Measurements from ENCODE around the gene KLHL1.

KLHL1 gene

DNA sequence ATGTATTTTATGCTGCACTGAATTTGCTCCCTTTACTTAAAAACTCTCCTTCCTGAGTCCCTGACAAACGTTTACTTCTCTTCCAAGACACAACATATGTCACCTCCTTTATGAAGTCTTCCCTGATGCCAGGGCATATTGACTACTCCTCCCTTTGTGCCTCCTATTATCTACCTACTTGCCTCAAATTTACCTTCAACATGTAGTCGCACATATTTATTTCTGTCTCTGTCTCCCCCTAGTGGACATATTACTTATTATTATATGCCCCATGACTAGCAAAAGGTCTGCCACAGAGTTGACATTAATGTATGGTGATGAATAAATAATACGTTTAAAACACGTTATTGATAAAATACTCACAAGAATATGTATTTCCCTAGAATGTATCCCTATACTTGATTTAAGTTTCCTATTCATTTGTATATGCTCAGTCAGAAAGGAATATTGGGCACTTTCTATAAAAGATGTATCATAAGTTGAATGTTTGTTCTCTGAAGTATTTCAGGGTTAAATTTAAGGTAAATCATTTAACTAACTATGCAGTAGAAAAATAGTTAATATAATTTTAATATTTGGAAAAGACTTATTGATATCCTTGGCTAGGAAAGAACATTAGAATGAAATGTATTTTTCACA, 250.9 kb downstream of the KLHL1 start:
- H3K4me1 Mint-ChIP-seq (ENCODE audit: low read depth), result no peaks in the 10 kb centered on the region
- H3K27me3 Mint-ChIP-seq, result no peaks in the 10 kb centered on the region
- peaks cover 7% of the 10 kb centered on the region for H3K9me3 Mint-ChIP-seq
- no peak overlapping the region for H3K27ac Mint-ChIP-seq
- H3K36me3 Mint-ChIP-seq (ENCODE audit: low read depth), result no peaks in the 10 kb centered on the region
- H3K4me3 Mint-ChIP-seq, result no peak overlapping the region

DNA sequence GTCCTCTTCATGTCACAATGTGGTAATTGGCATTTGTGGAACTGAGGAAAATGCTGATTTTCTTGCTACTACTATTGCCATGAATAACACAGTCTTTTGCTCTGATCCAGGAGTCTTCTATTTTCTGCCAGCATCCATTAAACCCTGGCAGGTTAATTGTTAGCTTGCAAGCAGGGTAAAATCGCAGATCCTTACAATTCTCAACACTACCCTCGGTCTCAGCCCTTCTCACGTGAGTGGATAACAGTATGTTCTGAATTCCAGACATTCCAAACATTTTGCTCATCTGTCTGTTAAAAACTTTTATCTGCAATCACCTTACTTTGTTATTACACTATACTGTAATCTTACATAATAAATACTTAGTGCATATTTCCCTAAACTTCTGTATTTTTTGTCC, 251.9 kb downstream of the KLHL1 start:
- Mint-ChIP-seq H3K27ac (no peak overlapping the region), H3K27me3 (no peaks in the 10 kb centered on the region), H3K9me3 (peaks cover 7% of the 10 kb centered on the region), H3K36me3 (ENCODE audit: low read depth) (no peaks in the 10 kb centered on the region), H3K4me3 (no peak overlapping the region), H3K4me1 (ENCODE audit: low read depth) (no peaks in the 10 kb centered on the region)

DNA sequence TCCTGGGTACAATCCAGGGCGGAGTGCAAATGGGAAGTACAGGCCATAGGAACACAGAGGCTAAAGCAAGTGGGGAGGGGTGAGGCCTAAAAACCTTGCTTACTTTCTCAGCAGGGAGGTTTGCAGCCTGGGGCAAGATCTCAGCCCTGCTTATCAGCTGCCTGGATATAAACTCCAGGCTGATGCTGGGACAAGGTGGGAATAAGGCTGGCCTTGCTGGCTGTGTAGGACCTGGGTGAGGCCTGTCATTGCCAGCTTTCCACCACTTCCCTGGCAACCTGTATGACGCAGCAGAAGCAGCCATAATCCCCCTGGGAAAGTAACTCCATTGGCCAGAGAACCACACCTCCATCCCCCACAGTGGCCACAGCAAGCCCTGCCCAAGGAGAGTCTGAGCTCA, 279.7 kb downstream of the KLHL1 start:
- Mint-ChIP-seq H3K9me3 (peaks cover 23% of the 10 kb centered on the region), H3K36me3 (ENCODE audit: low read depth) (no peaks in the 10 kb centered on the region), H3K4me3 (no peak overlapping the region)

DNA sequence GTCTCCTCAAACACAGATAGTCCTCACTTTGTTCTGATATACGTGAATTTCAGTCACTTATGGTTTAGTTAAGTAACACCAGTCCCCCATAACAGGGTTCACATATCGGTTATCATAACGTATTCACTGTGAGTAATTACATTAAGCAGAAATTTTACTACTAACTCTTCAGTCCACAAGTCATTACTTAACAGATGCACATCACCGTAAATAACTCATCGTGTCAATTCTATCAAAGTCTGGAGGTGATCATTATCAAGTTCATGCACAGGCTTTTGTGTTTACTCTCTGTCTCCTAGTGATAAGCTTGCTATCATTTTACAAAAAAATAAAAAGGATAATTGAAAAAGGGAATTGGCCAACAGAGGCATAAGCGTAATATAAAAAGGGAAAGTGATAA, 288.1 kb downstream of the KLHL1 start:
- Mint-ChIP-seq H3K36me3 (ENCODE audit: low read depth) (no peaks in the 10 kb centered on the region), H3K4me1 (ENCODE audit: low read depth) (no peaks in the 10 kb centered on the region), H3K27me3 (no peaks in the 10 kb centered on the region), H3K4me3 (no peak overlapping the region), H3K27ac (no peak overlapping the region), H3K9me3 (peaks cover 4% of the 10 kb centered on the region)

More for the DNA sequence above, 279.7 kb downstream of the KLHL1 start:
- Mint-ChIP-seq H3K27ac (no peak overlapping the region), H3K4me1 (ENCODE audit: low read depth) (no peaks in the 10 kb centered on the region), H3K27me3 (no peaks in the 10 kb centered on the region)

DNA sequence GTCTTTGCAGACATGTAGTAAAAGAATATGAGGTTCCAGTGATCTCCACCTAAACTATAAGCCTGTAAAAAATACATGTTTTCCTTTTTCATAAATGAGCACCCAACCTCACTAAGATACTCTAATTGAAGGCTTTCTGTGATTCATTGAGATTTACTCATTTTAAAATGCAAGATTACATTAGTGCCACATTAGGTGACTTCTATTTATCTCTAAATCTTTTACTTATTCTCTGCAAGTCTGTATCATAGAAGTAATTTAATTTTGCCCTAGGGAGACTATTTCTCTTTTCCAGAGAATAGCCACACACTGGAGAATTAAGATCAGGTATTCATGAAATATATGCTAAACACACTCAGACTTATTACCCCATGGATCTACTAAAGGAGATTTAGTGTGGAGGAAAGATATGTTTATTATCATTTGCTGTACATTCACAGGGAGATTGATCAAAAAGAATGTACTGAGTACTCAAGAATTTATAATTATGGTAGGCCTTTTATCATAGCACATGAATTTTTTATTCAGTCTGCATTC, 290.9 kb downstream of the KLHL1 start:
- Mint-ChIP-seq H3K27me3 (no peaks in the 10 kb centered on the region), H3K4me1 (ENCODE audit: low read depth) (no peaks in the 10 kb centered on the region), H3K4me3 (no peak overlapping the region), H3K36me3 (ENCODE audit: low read depth) (no peaks in the 10 kb centered on the region), H3K9me3 (peaks cover 4% of the 10 kb centered on the region), H3K27ac (no peak overlapping the region)

DNA sequence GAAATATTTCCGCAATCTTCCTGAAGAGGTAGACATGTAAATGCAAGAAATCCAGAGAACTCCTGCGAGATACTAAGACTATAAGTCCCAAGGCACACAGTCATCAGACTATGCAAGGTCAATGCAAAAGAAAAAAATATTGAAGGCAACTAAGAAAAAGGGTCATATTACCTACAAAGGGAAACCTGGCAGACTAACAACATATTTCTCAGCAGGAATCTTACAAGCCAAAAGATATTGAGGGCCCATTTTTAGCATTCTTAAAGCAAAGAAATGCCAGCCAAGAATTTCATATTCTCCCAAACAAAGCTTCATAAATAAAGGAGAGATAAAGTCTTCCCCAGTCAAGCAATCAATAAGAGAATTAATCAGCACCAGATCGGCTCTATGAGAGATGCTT, 299.1 kb downstream of the KLHL1 start:
- Mint-ChIP-seq H3K27me3 (no peaks in the 10 kb centered on the region), H3K4me1 (ENCODE audit: low read depth) (no peaks in the 10 kb centered on the region), H3K27ac (no peak overlapping the region), H3K36me3 (ENCODE audit: low read depth) (no peaks in the 10 kb centered on the region), H3K4me3 (no peak overlapping the region), H3K9me3 (peaks cover 20% of the 10 kb centered on the region)

DNA sequence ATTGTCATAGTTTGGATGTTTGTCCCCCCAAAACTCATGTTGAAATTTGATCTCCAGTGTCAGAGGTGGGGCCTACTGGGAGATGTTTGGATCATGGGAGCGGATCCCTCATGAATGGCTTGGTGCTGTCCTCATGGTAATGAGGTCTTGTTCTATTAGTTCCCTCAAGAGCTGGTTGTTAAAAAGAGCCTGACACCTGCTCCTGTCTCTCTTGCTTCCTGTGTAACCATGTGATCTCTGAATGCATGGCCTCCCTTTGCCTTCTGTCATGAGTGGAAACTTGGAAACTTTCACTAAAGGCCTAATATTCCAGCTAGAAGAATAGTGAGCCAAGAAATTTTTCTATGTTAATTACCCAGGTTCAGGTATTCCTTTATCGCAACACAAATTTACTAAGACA, 312.0 kb downstream of the KLHL1 start:
- Mint-ChIP-seq H3K9me3 (peaks cover 5% of the 10 kb centered on the region), H3K27ac (no peak overlapping the region), H3K4me1 (ENCODE audit: low read depth) (no peaks in the 10 kb centered on the region), H3K27me3 (no peaks in the 10 kb centered on the region), H3K36me3 (ENCODE audit: low read depth) (no peaks in the 10 kb centered on the region), H3K4me3 (no peak overlapping the region)

DNA sequence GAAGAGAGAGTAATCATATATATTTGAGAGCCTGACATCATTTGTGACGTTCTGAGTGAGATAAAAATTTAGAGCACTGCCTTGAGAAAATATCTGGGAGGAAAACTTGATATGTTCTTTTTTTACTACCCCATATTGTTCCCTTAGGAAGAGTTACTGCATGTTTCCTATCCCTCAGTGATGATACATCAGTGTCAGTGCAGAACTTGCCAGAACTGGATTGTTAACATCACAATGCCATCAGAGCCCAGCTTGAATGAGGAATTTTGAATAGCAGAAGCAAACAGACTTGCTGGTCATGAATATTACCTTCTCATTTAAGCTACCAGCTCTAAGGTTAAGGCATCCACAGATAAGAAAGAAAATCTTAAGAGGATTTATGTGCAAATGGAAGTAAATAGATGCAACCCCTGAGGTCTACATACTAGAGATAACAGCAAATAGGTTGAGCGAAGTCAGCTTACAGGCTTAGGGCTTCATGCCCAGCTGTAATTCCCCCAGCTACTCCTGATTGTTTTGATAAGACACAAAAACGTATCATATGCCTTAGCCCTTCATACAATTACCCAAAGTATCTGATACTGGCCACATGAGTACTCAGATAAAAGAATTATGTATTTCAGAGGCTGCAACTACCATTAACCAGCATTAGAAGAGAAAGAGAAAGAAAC, 314.3 kb downstream of the KLHL1 start:
- no peaks in the 10 kb centered on the region for H3K36me3 Mint-ChIP-seq (ENCODE audit: low read depth)
- H3K4me3 Mint-ChIP-seq, result no peak overlapping the region
- H3K4me1 Mint-ChIP-seq (ENCODE audit: low read depth), result no peaks in the 10 kb centered on the region
- no peaks in the 10 kb centered on the region for H3K27me3 Mint-ChIP-seq
- H3K9me3 Mint-ChIP-seq, result peaks cover 5% of the 10 kb centered on the region
- no peak overlapping the region for H3K27ac Mint-ChIP-seq

DNA sequence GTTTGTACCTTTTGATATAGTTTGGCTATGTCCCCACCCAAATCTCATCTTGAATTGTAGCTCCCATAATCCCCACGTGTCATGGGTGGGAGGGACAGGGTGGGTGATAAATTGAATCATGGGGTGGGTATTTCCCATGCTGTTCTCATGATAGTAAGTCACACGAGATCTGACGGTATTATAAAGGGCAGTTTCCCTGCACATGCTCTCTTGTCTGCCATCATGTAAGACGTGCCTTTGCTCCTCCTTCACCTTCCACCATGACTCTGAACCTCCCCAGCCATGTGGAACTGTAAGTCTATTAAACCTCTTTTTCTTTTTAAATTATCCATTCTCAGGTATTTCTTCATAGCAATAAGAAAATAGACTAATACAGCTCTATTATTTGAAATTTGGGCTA, 331.3 kb downstream of the KLHL1 start:
- Mint-ChIP-seq H3K9me3 (peaks cover 5% of the 10 kb centered on the region), H3K36me3 (ENCODE audit: low read depth) (no peaks in the 10 kb centered on the region), H3K4me3 (no peak overlapping the region), H3K27me3 (no peaks in the 10 kb centered on the region), H3K4me1 (ENCODE audit: low read depth) (no peaks in the 10 kb centered on the region), H3K27ac (no peak overlapping the region)

DNA sequence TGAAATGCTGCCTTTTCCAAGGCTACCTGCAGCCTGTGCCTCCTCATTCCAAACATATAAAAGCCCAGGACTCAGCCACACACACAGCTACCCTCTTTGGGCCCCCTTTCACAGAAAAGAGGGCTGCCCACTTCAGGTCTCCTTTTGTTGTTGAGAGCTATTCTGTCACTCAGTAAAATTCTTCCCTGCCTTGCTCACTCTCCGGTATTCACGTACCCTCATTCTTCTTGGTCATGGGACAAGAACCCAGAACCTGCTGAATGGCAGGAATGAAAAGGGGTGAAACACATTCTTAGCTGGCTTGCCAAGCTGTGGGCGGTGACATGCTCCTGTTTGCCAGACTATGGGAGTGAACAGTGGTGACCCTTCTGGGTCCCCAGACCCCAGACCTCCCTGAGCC, 338.6 kb downstream of the KLHL1 start:
- no peaks in the 10 kb centered on the region for H3K4me1 Mint-ChIP-seq (ENCODE audit: low read depth)
- peaks cover 9% of the 10 kb centered on the region for H3K9me3 Mint-ChIP-seq
- H3K27me3 Mint-ChIP-seq, result no peaks in the 10 kb centered on the region
- no peak overlapping the region for H3K27ac Mint-ChIP-seq
- H3K36me3 Mint-ChIP-seq (ENCODE audit: low read depth), result no peaks in the 10 kb centered on the region
- H3K4me3 Mint-ChIP-seq, result no peak overlapping the region

DNA sequence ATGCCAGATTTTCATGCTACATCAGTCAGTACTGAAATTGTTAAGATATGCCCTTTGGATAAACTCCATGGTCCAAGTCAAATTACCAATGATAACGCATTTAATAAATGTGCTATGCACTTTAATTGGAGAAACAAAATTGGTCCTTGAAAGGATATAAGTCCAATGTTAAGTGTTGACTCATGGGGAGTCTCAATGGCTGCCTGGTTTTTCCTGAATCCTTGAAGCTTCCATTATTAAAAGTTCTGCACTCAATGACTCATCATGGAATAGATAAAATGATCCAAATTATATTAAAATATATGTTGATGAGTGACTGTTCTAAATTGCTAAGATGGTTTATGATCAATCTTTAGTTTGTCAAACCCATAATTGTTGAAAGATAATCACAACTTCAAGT, 346.7 kb downstream of the KLHL1 start:
- Mint-ChIP-seq H3K9me3 (peaks cover 6% of the 10 kb centered on the region), H3K27ac (no peak overlapping the region)

DNA sequence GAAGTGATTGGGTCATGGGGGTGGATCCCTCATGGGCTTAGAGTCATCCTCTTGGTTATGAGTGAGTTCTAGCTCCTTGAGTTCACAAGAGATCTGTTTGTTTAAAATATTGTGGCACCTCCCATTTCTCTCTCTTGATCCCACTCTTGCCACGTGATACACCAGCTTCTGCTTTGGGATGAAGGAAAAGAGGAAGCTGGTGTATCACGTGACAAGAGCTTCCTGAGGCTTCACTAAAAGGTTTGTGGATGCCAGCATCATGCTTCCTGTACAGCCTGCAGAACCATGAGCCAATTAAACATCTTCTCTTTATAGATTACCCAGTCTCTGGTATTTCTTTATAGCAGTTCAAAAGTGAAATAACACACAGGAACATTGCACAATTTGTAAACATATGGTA, 353.2 kb downstream of the KLHL1 start:
- no peak overlapping the region for H3K4me3 Mint-ChIP-seq
- no peaks in the 10 kb centered on the region for H3K27me3 Mint-ChIP-seq
- H3K9me3 Mint-ChIP-seq, result peaks cover 12% of the 10 kb centered on the region
- no peaks in the 10 kb centered on the region for H3K4me1 Mint-ChIP-seq (ENCODE audit: low read depth)
- H3K27ac Mint-ChIP-seq, result no peak overlapping the region
- no peaks in the 10 kb centered on the region for H3K36me3 Mint-ChIP-seq (ENCODE audit: low read depth)

More for the DNA sequence above, 346.7 kb downstream of the KLHL1 start:
- Mint-ChIP-seq H3K4me1 (ENCODE audit: low read depth) (no peaks in the 10 kb centered on the region), H3K36me3 (ENCODE audit: low read depth) (no peaks in the 10 kb centered on the region), H3K4me3 (no peak overlapping the region), H3K27me3 (no peaks in the 10 kb centered on the region)

DNA sequence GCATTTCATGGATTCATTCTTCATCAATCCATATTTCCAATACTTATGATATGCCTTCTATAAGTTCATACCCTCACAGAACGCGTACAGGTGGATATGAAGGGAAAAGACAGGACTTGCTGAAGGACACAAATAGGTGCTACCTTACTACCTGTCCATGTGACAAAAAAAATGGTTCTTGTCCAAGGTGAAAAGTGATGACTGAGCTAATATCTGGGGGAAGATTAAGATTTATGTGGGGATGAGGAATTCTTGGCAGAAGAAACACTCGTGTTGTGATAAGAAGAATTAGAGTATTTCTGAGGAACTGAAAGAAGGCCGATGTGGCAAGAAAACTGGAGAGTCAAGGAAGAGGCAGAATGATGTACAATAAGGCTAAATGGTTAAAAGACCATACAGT, 357.0 kb downstream of the KLHL1 start:
- H3K36me3 Mint-ChIP-seq (ENCODE audit: low read depth), result no peaks in the 10 kb centered on the region
- H3K27ac Mint-ChIP-seq, result no peak overlapping the region
- peaks cover 21% of the 10 kb centered on the region for H3K9me3 Mint-ChIP-seq
- H3K27me3 Mint-ChIP-seq, result no peaks in the 10 kb centered on the region
- no peak overlapping the region for H3K4me3 Mint-ChIP-seq
- H3K4me1 Mint-ChIP-seq (ENCODE audit: low read depth), result no peaks in the 10 kb centered on the region

DNA sequence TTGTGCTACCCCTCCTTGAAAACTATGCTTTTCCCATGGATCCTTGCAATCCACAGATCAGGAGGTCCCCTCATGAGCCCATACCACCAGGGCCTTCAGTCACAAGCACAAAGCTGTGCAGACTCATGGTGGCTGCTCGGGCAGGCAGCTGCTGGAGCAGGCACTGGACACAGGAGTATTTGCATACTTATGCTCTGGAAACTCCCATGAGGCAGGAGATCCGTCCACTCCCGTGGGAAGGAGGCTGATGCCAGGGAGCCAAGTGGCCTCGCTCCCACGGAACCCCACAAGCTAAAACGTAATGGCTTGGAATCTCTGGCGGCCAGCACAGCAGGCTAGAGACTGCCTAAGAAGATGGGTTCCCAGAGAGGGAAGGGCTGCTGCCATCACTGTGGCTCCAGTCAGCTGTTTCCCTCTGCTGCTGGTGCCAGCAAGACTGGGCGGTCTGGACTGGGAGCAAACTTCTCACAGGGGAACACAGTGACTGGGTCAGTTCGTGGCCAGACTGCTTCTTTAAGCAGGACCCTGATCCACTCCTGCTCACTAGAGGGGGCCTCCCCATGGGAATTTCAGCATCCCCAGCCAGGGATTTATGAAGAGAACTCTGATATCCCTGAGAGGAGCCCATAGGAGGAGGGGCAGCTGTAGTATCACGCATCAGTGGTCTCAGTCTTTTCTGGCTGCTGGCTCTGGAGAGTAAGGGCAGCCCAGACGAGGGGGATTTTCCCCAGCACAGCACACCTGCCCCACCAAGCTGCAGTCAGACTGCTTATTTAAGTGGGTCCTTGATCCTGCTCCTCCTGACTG, 370.9 kb downstream of the KLHL1 start:
- Mint-ChIP-seq H3K36me3 (ENCODE audit: low read depth) (no peaks in the 10 kb centered on the region), H3K9me3 (peaks cover 15% of the 10 kb centered on the region), H3K4me1 (ENCODE audit: low read depth) (no peaks in the 10 kb centered on the region), H3K27me3 (no peaks in the 10 kb centered on the region), H3K4me3 (no peak overlapping the region), H3K27ac (no peak overlapping the region)

DNA sequence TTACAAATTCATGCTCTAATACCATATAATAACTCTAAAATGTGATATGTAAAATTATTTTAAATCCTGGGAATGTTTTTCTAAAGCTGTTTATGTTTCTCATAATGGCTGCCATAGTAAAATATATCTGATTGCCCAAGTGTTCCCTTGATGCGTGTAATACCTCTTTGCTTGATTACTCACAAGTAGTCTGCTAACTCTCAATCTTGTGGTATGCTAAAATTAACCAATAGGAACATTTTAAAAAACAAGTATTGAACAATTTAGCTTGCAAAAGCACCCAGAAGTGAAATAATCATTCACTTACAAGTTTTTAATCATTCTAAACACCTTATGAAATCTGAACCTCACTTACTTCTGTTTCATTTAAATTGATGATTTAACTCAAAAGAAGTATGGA, 386.6 kb downstream of the KLHL1 start:
- H3K9me3 Mint-ChIP-seq, result peaks cover 14% of the 10 kb centered on the region
- no peak overlapping the region for H3K4me3 Mint-ChIP-seq
- H3K36me3 Mint-ChIP-seq (ENCODE audit: low read depth), result no peaks in the 10 kb centered on the region
- no peak overlapping the region for H3K27ac Mint-ChIP-seq
- no peaks in the 10 kb centered on the region for H3K27me3 Mint-ChIP-seq
- H3K4me1 Mint-ChIP-seq (ENCODE audit: low read depth), result no peaks in the 10 kb centered on the region

Data from stimulated activated naive CD8-positive, alpha-beta T cell treated with anti-CD3 and anti-CD28 coated beads, Interleukin-15, Interleukin-2, amounts not matched to agents 100 ng/mL and 50 ng/mL, for 24 hours (primary cell).